ENCODE results near the gene CACNB3. TPM values are rescaled to one million over a fixed set of nuclear protein-coding genes. Genes with fewer than 3 reads are reported as not detected.
A peak's percentile ranks its signal among the peaks of the same experiment; 100 is the strongest.

CACNB3 gene
- total and polyA plus RNA-seq, 4 donors, result 8.3 to 33.1 (median 11.1) TPM

- WGBS, 2 donors, result 18 to 26% methylated on average over 11 of the region's 11 CpGs
- ATAC-seq (ENCODE audit: insufficient read depth, low FRiP score) (no peak), DNase-seq (peak in 1 of 3 donors; percentile 9)
- peaks cover 10 to 21% (median 14%) of the 10 kb centered on the region in 5 donors for H3K4me1 ChIP-seq (ENCODE audit: control insufficient read depth in 5 of 5, insufficient read depth in 5 of 5, low read length in 5 of 5)
- peak overlapping the region; percentile 65 to 68 for H3K9ac ChIP-seq (ENCODE audit: insufficient read depth in 1 of 2, low read length in 2 of 2)
- peak overlapping the region; percentile 75 to 92 for H3K27ac ChIP-seq (ENCODE audit: low read depth in 1 of 2, low read length in 1 of 2)
- H3K36me3 ChIP-seq (ENCODE audit: control insufficient read depth in 4 of 4, insufficient read depth in 4 of 4, low read length in 4 of 4), result peaks cover 0 to 3% (median under 1%) of the 10 kb centered on the region in 4 donors
- no peaks in the 10 kb centered on the region for H3K9me3 ChIP-seq (ENCODE audit: control insufficient read depth in 4 of 4, insufficient read depth in 3 of 4, low read length in 3 of 4)
- TF ChIP-seq CTCF (IDR thresholded peaks at IDR 0.05; ENCODE audit: control extremely low read depth, extremely low read depth), result no peak
- peak overlapping the region; percentile 81 for H3K4me3 ChIP-seq
- H3K27me3 ChIP-seq (ENCODE audit: control insufficient read depth in 3 of 3, insufficient read depth in 3 of 3, low read length in 2 of 3), result no peaks in the 10 kb centered on the region
These were observed 30.3 kb upstream of the CACNB3 start for GRCh38 chr12:48787791-48788523.

GRCh38 chr12:48788524-48788853 lies 29.8 kb upstream of the CACNB3 start:
- H3K4me3 ChIP-seq, result peak overlapping the region; percentile 81
- no peak for TF ChIP-seq CTCF (IDR thresholded peaks at IDR 0.05; ENCODE audit: control extremely low read depth, extremely low read depth)
- H3K9ac ChIP-seq (ENCODE audit: insufficient read depth in 1 of 2, low read length in 2 of 2), result peak overlapping the region; percentile 58 to 68
- WGBS, 2 donors, result 1 to 2% methylated on average over 14 to 25 of the region's 25 CpGs
- ATAC-seq (ENCODE audit: insufficient read depth, low FRiP score) (no peak), DNase-seq (no peak)
- peaks cover 0 to 3% (median 0%) of the 10 kb centered on the region in 4 donors for H3K36me3 ChIP-seq (ENCODE audit: control insufficient read depth in 4 of 4, insufficient read depth in 4 of 4, low read length in 4 of 4)
- peaks cover 10 to 21% (median 14%) of the 10 kb centered on the region in 5 donors for H3K4me1 ChIP-seq (ENCODE audit: control insufficient read depth in 5 of 5, insufficient read depth in 5 of 5, low read length in 5 of 5)
- H3K27me3 ChIP-seq (ENCODE audit: control insufficient read depth in 3 of 3, insufficient read depth in 3 of 3, low read length in 2 of 3), result no peaks in the 10 kb centered on the region
- peak overlapping the region; percentile 75 to 92 for H3K27ac ChIP-seq (ENCODE audit: low read depth in 1 of 2, low read length in 1 of 2)
- no peaks in the 10 kb centered on the region for H3K9me3 ChIP-seq (ENCODE audit: control insufficient read depth in 4 of 4, insufficient read depth in 3 of 4, low read length in 3 of 4)

- H3K4me3 ChIP-seq, result peak within 1 kb of the TSS; percentile 81
- WGBS, 2 donors, result 1% methylated on average over 68 to 86 of the region's 86 CpGs
- H3K9me3 ChIP-seq (ENCODE audit: control insufficient read depth in 4 of 4, insufficient read depth in 3 of 4, low read length in 3 of 4), result no peaks in the 10 kb centered on the region
- DNase-seq (peak; percentile 84 to 89 (median 85)), ATAC-seq (ENCODE audit: insufficient read depth, low FRiP score) (peak; percentile 86)
- H3K9ac ChIP-seq (ENCODE audit: insufficient read depth in 1 of 2, low read length in 2 of 2), result peak within 1 kb of the TSS; percentile 58 to 68
- H3K4me1 ChIP-seq (ENCODE audit: control insufficient read depth in 5 of 5, insufficient read depth in 5 of 5, low read length in 5 of 5), result peaks cover 10 to 21% (median 14%) of the 10 kb centered on the region in 5 donors
- H3K27me3 ChIP-seq (ENCODE audit: control insufficient read depth in 3 of 3, insufficient read depth in 3 of 3, low read length in 2 of 3), result no peaks in the 10 kb centered on the region
- H3K27ac ChIP-seq (ENCODE audit: low read depth in 1 of 2, low read length in 1 of 2), result peak within 1 kb of the TSS; percentile 91 to 92
- H3K36me3 ChIP-seq (ENCODE audit: control insufficient read depth in 4 of 4, insufficient read depth in 4 of 4, low read length in 4 of 4), result peaks cover 0 to 3% (median 0%) of the 10 kb centered on the region in 4 donors
- TF ChIP-seq CTCF (IDR thresholded peaks at IDR 0.05; ENCODE audit: control extremely low read depth, extremely low read depth), result no peak
These were observed 29.2 kb upstream of the CACNB3 start, which contains the start of gene ADCY6 for GRCh38 chr12:48788854-48789775. TSS of gene ADCY6 (minus strand) at chr12:48789089. CDS start at chr12:48783434, 5,655 bp downstream.

All from lung (tissue), 12 donors.